Measurements from ENCODE around the gene CFAP74. TPM values are rescaled to one million over a fixed set of nuclear protein-coding genes. Genes with fewer than 3 reads are reported as not detected.

The CFAP74 gene
- total and polyA plus RNA-seq, 9 of the 15 experiments (the other 6 are each of a cell fraction or from before 2014, with no cell fraction given), result 0.03 to 0.15 (median 0.05) TPM; not detected in 6

DNA sequence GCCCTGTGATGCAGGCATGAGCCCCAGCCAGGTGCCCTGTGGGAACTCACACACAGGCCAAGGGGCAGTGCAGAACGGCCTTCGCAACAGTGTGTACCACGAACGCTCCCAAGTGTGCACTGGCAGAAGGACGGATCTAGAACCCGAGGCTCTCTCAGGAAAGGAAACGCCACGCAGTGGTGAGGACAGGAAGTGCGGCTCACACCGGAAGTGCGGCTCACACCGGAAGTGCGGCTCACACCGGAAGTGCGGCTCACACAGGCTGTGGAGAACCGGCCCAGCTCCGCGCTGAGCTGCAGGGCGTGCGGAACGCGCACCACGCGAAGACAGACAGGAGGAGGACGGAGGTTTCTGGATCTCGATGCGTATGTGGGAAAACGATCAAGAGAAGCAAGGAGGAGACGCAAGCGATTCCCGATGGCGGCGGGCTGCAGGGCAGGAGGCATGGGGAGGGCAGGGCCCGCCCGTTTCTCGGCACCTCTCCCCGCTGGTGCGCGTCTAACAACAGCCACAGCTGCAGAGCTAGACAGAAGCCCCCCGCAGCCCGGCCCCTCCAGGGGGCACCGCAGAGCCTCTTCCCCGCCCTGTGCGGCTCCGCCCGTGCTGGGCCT lies 48.6 kb downstream of the CFAP74 start (continued):
- TF ChIP-seq, protein P1, sequence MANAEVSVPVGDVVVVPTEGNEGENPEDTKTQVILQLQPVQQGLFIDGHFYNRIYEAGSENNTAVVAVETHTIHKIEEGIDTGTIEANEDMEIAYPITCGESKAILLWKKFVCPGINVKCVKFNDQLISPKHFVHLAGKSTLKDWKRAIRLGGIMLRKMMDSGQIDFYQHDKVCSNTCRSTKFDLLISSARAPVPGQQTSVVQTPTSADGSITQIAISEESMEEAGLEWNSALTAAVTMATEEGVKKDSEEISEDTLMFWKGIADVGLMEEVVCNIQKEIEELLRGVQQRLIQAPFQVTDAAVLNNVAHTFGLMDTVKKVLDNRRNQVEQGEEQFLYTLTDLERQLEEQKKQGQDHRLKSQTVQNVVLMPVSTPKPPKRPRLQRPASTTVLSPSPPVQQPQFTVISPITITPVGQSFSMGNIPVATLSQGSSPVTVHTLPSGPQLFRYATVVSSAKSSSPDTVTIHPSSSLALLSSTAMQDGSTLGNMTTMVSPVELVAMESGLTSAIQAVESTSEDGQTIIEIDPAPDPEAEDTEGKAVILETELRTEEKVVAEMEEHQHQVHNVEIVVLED (CRISPR knock-in tag; IDR thresholded peaks at IDR 0.05), result no peak
- TF ChIP-seq ZNF239 (CRISPR knock-in tag; IDR thresholded peaks at IDR 0.05) (no peak), ELF2 (CRISPR knock-in tag; IDR thresholded peaks at IDR 0.05) (no peak), ETS1 (conservative IDR thresholded peaks at IDR 0.05; ENCODE audit: control insufficient read depth, low read depth, low read length) (no peak), ZC3H4 (CRISPR knock-in tag; IDR thresholded peaks at IDR 0.05; ENCODE audit: borderline replicate concordance) (no peak), CBFA2T3 (IDR thresholded peaks at IDR 0.05) (no peak), TRIM24 (IDR thresholded peaks at IDR 0.05) (0 out of 4 replicates have a peak, but pooled peaks of 1 of the 2 experiments have one; percentile 26), TSHZ1 (CRISPR knock-in tag; IDR thresholded peaks at IDR 0.05) (no peak), SMAD1 (IDR thresholded peaks at IDR 0.05; ENCODE audit: low read depth, low read length, partially characterized antibody) (no peak), E2F5 (CRISPR knock-in tag; IDR thresholded peaks at IDR 0.05) (no peak), ZNF224 (CRISPR knock-in tag; IDR thresholded peaks at IDR 0.05) (no peak), ZNF232 (CRISPR knock-in tag; IDR thresholded peaks at IDR 0.05) (no peak), CTBP1 (IDR thresholded peaks at IDR 0.05; ENCODE audit: borderline replicate concordance) (no peak)
- TF ChIP-seq, protein P2, sequence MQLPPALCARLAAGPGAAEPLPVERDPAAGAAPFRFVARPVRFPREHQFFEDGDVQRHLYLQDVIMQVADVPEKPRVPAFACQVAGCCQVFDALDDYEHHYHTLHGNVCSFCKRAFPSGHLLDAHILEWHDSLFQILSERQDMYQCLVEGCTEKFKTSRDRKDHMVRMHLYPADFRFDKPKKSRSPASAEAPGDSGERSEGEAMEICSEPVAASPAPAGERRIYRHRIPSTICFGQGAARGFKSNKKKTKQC (CRISPR knock-in tag; IDR thresholded peaks at IDR 0.05), result no peak
- TF ChIP-seq, protein P3, sequence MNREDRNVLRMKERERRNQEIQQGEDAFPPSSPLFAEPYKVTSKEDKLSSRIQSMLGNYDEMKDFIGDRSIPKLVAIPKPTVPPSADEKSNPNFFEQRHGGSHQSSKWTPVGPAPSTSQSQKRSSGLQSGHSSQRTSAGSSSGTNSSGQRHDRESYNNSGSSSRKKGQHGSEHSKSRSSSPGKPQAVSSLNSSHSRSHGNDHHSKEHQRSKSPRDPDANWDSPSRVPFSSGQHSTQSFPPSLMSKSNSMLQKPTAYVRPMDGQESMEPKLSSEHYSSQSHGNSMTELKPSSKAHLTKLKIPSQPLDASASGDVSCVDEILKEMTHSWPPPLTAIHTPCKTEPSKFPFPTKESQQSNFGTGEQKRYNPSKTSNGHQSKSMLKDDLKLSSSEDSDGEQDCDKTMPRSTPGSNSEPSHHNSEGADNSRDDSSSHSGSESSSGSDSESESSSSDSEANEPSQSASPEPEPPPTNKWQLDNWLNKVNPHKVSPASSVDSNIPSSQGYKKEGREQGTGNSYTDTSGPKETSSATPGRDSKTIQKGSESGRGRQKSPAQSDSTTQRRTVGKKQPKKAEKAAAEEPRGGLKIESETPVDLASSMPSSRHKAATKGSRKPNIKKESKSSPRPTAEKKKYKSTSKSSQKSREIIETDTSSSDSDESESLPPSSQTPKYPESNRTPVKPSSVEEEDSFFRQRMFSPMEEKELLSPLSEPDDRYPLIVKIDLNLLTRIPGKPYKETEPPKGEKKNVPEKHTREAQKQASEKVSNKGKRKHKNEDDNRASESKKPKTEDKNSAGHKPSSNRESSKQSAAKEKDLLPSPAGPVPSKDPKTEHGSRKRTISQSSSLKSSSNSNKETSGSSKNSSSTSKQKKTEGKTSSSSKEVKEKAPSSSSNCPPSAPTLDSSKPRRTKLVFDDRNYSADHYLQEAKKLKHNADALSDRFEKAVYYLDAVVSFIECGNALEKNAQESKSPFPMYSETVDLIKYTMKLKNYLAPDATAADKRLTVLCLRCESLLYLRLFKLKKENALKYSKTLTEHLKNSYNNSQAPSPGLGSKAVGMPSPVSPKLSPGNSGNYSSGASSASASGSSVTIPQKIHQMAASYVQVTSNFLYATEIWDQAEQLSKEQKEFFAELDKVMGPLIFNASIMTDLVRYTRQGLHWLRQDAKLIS (CRISPR knock-in tag; IDR thresholded peaks at IDR 0.05), result no peak
